Measurements from ENCODE around the gene CENPV.
"Not testable (repeated sequence)": the region's sequence is repeated elsewhere in the genome, so short reads cannot be mapped to it uniquely, and the experiment has no call there.

Gene CENPV

DNA sequence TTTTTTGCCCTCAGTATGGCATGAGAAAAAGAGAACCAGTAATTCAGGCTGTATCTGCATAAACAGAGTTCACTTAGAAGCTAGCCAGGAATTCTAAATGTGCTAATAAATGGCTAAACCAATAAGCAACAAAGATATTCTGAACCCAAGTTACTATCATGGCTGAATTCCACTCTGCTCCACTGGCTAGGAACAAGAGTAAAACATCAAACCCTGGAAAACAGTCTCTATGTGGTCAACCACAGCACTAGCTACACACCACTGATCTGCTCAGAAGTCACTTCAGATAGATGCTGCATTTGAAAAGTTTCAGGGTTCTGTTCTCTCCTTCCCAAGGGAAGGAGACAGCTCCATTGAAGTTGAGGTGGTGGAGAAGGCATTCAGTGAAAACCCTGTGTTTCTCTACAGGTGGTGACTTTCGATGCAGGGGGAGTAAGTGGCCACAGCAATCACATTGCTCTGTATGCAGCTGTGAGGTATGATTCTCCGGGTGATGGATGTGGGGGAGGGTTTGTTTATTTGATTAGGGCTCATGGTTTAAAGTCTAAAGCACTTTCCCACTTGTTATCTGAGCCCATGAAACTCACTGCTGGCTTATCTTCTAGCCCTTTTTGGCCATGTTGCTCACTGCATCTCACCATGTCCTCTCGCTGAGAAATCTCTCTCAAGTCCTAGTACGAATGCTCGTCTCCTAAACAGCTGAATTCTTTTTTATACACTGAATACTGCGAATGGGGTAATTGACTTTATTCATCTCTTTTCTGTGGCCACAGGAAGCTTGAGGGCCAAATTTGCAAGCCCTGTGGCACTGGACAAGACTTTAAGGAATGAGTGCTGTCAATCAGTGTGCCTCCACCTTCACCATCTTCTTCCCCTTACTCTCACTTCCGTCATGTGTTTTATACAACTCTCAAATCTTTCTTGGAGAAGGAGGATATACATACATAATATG, 39.9 kb downstream of the CENPV start:
- DNase-seq (ENCODE audit: low spot score): no peak

DNA sequence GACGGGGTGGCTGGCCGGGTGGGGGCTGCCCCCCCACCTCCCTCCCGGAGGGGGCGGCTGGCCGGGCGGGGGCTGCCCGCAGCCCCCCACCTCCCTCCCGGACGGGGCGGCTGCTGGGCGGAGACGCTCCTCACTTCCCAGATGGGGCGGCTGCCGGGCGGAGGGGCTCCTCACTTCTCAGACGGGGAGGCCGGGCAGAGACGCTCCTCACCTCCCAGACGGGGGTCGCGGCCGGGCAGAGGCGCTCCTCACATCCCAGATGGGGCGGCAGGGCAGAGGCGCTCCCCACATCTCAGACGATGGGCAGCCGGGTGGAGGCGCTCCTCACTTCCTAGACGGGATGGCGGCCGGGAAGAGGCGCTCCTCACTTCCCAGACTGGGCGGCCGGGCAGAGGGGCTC, 41.2 kb downstream of the CENPV start:
- DNase-seq (ENCODE audit: low spot score): not testable (repeated sequence)

DNA sequence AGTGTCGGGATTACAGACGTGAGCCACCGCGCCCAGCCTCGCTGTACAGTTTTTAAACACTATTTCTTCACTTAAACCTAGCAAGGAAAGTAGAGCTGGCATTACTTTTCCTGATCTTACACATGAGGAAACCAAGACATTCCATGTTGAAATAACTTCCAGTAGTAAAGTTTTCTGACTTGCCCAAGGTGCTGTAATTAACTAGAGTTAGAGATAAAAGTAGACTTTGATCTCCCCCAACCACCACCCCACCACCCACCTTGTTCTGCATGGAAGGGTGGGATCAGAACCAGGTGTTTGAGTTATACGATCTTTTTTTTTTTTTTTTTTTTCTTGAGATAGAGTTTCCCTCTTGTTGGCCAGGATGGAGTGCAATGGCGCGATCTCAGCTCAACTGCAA, 47.1 kb downstream of the CENPV start:
- no peak for DNase-seq (ENCODE audit: low spot score)

DNA sequence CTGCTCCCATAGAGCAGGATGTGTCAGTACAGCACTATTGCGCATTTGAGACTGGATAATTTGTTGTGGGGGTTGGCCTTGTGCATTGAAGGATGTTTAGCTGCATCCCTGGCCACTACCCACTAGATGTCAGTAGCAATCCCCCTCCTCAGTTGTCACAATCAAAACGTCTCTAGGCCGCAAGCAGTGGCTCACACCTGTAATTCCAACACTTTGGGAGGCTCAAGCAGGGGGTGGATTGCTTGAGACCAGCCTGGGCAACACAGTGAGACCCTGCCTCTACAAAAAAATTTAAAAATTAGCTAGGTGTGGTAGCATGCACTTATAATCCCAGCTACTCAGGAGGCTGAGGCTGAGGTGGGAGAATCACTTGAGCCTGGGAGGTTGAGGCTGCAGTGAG, 48.4 kb downstream of the CENPV start:
- DNase-seq (ENCODE audit: low spot score): no peak

DNA sequence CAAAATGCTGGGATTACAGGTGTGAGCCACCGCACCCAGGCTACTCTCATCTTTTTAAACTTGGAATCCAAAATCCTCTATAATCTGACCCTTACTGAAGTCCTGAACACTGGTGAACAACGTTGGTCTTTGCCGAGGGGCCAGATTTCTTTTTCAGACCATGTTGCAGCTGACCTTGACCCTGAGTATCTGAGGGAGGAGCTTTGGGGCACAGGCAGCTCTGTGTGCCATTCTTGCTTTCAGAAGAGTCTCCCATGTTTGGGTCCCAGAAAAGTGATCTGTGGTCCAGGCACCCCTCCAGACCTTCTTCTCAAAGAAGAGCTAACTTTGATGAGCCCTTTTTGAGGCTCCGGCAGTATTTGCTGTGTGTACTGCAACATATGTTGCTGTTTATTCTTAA, 50.4 kb downstream of the CENPV start:
- no peak for DNase-seq (ENCODE audit: low spot score)

DNA sequence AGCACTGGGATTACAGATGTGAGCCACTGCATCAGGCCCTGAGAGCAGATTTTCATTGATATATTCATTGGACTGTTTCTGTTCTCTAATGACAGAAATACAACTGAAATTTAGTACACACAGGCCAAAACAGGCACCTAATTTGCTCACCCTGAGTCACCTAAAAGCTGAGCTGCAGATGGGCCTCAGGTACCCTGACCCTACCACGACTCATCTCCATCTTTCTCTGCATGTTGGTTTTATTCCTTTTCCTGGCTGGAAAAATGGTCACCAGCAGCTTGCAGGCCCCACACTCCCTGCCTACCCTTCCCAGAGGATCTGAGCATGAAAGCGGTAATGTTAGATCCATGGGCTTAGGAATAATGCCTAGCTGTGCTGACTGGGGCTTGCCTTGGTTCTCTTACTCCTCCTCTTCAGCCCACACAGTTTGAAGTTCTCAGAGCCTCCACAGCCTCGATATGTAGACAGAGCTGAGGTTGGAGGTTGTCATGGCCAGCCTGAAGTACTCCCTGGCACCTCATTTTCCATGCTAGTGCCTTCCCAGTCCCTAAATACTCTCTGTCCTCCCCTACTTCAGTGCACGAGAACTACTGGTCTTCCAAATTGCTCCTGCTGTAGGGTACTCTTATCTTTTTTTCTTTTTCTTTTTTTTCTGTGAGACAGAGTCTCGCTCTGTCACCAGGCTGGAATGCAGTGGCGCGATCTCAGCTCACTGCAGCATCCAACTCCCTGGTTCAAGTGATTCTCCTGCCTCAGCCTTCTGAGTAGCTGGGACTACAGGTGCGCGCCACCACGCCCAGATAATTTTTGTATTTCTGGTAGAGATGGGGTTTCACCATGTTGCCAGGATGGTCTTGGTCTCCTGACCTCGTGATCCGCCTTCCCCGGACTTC, 51.1 kb downstream of the CENPV start:
- no peak for DNase-seq (ENCODE audit: low spot score)

DNA sequence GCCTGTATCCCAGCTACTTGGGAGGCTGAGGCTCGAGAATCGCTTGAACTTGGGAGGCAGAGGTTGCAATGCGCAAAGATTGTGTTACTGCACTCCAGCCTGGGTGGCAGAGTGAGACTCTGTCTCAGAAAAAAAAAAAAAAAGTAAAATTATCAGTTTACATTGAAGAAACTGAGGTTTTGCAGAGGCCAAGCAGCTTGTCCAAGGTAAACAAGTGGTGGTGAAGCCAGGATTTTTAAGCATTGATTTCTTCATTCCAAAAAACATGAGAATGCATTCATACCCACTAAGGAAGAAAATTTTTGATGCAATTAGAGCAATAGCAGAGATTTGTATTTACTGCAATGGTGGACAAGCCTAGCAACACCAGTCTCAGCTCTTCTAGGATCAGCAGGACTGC, 52.7 kb downstream of the CENPV start:
- no peak for DNase-seq (ENCODE audit: low spot score)

DNA sequence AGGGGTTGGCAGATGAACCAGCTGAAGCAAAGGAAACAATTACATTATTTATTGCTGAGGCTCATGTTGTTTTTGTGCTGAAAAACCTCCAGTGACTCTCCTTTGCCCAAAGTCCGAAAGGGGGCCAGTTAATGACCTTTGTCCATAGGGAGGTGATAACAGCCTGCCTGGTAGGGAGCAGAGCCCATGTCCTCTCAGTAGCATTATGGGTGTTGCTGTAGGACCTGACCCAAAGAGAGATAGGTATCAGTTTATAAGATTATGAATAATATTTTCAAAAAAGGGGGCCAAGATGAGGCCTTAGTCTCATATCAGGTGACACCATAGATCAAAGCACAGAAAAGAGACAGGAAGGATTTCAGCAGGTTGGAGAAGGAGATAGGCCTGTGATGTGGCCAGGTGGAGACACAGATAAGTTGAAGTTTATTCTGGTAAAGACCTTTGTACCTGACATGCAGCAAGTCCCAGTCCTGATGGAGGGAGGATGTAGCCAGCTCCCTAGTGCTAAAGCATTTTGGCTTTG, 55.1 kb downstream of the CENPV start:
- no peak for DNase-seq (ENCODE audit: low spot score)

DNA sequence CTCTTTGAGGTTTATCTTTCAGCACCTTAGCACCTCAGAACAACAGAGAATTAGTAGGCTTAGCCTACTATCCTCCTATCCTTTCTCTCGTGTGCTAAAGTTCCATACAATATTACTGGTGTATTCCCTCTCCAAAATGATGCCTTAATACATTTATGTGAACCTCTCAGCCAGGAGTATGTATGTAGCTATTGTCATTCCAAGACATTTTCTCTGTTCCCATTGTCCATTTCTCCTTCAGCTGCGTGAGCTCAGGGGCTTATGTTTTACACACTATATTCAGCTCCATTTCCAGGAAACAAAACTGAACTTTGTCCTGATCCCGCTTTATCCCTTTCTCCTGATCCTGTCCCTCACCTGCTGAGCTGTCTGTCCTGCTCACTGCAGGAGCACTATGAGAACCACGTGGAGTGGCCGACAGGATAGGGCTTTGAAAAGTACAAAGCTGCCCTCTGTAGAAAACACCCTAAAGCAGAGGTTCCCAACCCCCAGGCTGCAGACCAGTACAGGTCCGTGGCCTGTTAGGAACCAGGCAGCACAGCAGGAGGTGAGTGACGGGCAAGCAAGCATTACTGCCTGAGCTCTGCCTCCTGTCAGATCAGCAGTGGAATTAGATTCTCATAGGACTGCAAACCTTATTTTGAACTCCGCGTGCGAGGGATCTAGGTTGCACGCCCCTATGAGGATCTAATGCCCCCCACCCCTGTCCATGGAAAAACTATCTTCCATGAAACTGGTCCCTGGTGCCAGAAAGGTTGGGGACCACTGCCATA, 55.7 kb downstream of the CENPV start:
- DNase-seq (ENCODE audit: low spot score): no peak

DNA sequence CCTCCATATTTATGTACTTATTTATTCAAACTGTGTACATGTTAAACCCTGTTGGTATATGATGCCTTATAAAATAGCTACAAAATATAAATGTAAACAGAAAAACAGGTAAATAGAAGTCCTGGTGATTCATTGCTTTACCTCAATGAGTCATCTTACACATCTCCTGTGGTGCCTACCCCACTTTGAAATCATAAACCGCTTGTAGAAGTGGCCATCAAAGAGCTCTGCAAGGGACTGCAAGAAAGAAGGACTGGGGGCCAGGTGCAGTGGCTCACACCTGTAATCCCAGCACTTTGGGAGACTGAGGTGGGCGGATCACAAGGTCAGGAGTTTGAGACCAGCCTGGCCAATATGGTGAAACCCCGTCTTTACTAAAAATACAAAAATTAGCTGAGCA, 57.2 kb downstream of the CENPV start:
- not testable (repeated sequence) for DNase-seq (ENCODE audit: low spot score)

DNA sequence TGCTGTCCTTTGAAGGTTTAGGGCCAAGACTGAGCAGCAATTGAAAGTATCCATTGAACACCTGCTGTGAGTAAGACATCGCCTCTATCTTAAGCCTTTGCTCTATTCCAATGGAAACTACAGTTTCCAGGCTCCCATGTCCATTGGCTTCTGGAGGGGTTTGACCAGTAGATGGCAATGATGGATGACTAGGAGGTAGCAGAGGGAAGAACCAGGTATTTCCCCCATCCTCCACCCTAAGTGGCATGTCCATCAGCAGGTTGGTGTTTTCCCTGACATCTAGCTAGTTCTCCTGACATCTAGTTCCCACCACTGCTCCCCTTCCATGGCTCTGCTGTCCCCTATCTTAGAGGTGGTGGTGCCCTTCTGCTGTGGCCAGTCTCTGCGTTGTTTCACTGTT, 58.7 kb downstream of the CENPV start:
- DNase-seq (ENCODE audit: low spot score): no peak

DNA sequence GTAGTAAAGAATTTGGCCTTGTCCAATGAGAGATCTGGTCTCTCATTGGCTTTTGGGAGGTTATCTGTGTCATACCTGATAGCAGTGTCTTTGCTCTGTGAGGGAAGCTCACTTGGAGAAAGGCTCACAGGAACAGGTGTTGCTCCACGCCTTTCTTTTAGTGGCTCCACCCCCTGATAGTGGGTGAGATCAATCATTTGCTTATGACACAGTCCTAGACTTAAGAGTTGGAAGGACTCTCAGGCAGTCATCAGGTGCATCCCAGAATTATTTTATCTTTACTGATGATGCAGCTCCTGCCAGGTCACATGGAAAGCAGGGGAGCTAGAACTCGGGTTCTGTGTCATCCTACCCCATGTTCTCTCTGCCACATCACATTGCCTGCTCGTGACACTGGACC, 59.3 kb downstream of the CENPV start:
- DNase-seq (ENCODE audit: low spot score): no peak

All from germinal center (tissue), 1 donor.